GM23338 (cell line): ENCODE data around the gene OPN4.

Experiments used
- CREB1 ChIP-seq: fragments of 250-450 bp; sonication (Bioruptor Pico); IDR thresholded peaks from 2 replicates; pipeline ENCODE4 v1.5.0; 2020; ENCODE audit warnings: low read depth, mild to moderate bottlenecking, moderate library complexity
- CTCF ChIP-seq, 2 experiments: fragments of 200-600 bp in 1 of 2; sonication (generic) in 1 of 2; conservative IDR thresholded peaks; 2 replicates each; pipeline versions ENCODE4 v1.5.1 to v1.6.1; 2016 to 2017; ENCODE audit warnings: antibody characterized with exemption in 2 of 2, low read depth in 2 of 2, mild to moderate bottlenecking in 2 of 2, moderate library complexity in 1 of 2
- EZH2 ChIP-seq: fragments of 200-600 bp; sonication (generic); IDR thresholded peaks from one replicate; pipeline ENCODE4 v1.8.0; 2017; ENCODE audit warnings: antibody characterized with exemption, mild to moderate bottlenecking, low read depth; ENCODE audit not compliant: unreplicated experiment
- EZH2phosphoT487 ChIP-seq: fragments of 200-600 bp; sonication (generic); IDR thresholded peaks from one replicate; pipeline ENCODE4 v1.8.1; 2018; ENCODE audit warnings: antibody characterized with exemption; ENCODE audit not compliant: unreplicated experiment
- POLR2AphosphoS5 ChIP-seq: IDR thresholded peaks from 2 replicates; pipeline ENCODE4 v1.6.1; 2016; ENCODE audit warnings: antibody characterized with exemption, low read depth
- REST ChIP-seq: IDR thresholded peaks from one replicate; pipeline ENCODE4 v1.6.1; 2018; ENCODE audit warnings: antibody characterized with exemption; ENCODE audit not compliant: unreplicated experiment
- STAT1 ChIP-seq: IDR thresholded peaks from one replicate; pipeline ENCODE4 v1.6.1; 2016; ENCODE audit warnings: antibody characterized with exemption; ENCODE audit not compliant: unreplicated experiment

DNA sequence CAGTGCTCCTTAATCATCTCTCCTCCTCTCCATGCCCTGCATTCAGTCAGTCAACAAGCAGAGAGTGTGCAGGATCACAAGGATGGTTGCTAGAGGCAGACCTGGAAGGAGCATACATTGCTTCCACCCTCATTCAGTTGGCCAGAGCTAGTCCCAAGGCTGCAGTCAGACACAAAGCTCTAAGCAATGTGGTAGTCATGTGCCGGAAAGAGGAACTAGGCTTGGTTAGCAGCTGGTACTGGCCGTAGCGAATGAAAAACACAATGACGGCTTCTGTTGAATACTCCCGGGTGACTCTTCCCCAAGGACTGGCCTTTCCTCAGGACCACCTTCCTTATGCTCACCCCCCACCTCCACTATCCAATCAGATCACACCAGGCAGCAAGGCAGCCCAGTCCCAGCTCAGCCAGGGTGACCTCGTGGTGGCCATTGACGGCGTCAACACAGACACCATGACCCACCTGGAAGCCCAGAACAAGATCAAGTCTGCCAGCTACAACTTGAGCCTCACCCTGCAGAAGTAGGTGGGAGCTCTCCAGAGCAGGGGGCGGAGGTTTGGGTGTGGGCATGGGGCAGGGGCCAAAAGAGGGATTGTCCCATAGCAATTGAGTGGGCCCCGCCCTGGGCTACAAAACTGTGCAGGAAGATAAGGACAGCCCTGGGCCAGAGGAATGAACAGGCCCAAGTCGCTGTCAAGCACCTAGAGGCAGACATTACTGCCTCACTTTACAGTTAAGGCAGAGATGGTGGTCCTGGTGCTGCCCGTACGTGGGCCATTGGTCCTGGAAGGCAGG is 24.8 kb downstream of the OPN4 start:
- TF ChIP-seq CTCF (conservative IDR thresholded peaks at IDR 0.05; ENCODE audit: low read depth in 2 of 2) (no peak), POLR2AphosphoS5 (no peak), EZH2phosphoT487 (no peak), EZH2 (no peak), REST (no peak), STAT1 (no peak), CREB1 (CRISPR knock-in tag) (no peak)
